H1 (cell line): ENCODE data around the gene MESD. TPM values are rescaled to one million over a fixed set of nuclear protein-coding genes. Genes with fewer than 3 reads are reported as not detected.

Experiments used
- CTCF ChIA-PET: fragments of 300-600 bp; sonication (Branson Sonifier 250); formaldehyde crosslinking; loops from one replicate; lab custom pipeline; 2021; ENCODE audit not compliant: partially characterized antibody; lab: Charles Lee
- POLR2A ChIA-PET: fragments of 300-600 bp; sonication (Branson Sonifier 250); formaldehyde crosslinking; loops from one replicate; lab custom pipeline; 2021; ENCODE audit warnings: inconsistent platforms; ENCODE audit not compliant: partially characterized antibody; lab: Charles Lee
- DNase-seq, 2 experiments: peaks; one replicate each; pipeline versions ENCODE4 v3.0.0 to v3.0.0-alpha.2; 2010 to 2022; ENCODE audit warnings: low spot score in 2 of 2, low read depth in 1 of 2, mixed read lengths in 1 of 2
- FAIRE-seq: peaks from 2 replicates; lab custom pipeline; 2011; peaks lifted over from hg19 to GRCh38; lab: Jason Lieb, UNC
- H2AFZ ChIP-seq: 2 replicates; pipeline ENCODE4 v1.8.1; 2012; ENCODE audit warnings: low read length, inconsistent platforms
- H2AK5ac ChIP-seq: 2 replicates; pipeline ENCODE4 v1.6.1; 2013; ENCODE audit warnings: low read depth, low read length
- H2BK120ac ChIP-seq: replicated peaks from 2 replicates; pipeline ENCODE3; 2013; ENCODE audit warnings: low read depth, low read length, inconsistent platforms
- H2BK12ac ChIP-seq: 2 replicates; pipeline ENCODE4 v1.6.1; 2013; ENCODE audit warnings: low read depth, low read length
- H2BK15ac ChIP-seq: 2 replicates; pipeline ENCODE4 v1.6.1; 2013; ENCODE audit warnings: low read length
- H2BK20ac ChIP-seq: 2 replicates; pipeline ENCODE4 v1.6.1; 2013; ENCODE audit warnings: low read length
- H2BK5ac ChIP-seq: 2 replicates; pipeline ENCODE4 v1.6.1; 2013; ENCODE audit warnings: low read depth, low read length
- H3K14ac ChIP-seq: 2 replicates; pipeline ENCODE4 v1.6.1; 2013; ENCODE audit warnings: inconsistent platforms; ENCODE audit not compliant: insufficient read length
- H3K18ac ChIP-seq: 2 replicates; pipeline ENCODE4 v1.6.1; 2013; ENCODE audit warnings: low read length; ENCODE audit errors: extremely low read depth
- H3K23ac ChIP-seq: 2 replicates; pipeline ENCODE4 v1.6.1; 2013; ENCODE audit warnings: inconsistent platforms; ENCODE audit not compliant: insufficient read length
- H3K23me2 ChIP-seq: 2 replicates; pipeline ENCODE4 v1.6.1; 2013; ENCODE audit warnings: low read depth, low read length
- H3K27ac ChIP-seq: 2 replicates; pipeline ENCODE4 v1.6.1; 2011; ENCODE audit warnings: low read depth, low read length, inconsistent platforms
- H3K27me3 ChIP-seq, 4 experiments: replicated peaks in 1 of 4; 1 replicate in 1 of 4; 2 replicates in 3 of 4; pipeline versions ENCODE4 v1.6.1 to v1.8.1; 2011 to 2013; ENCODE audit warnings: low read length in 3 of 4, mild to moderate bottlenecking in 3 of 4, inconsistent platforms in 2 of 4, mixed read lengths in 2 of 4, moderate library complexity in 1 of 4; ENCODE audit not compliant: control insufficient read depth in 3 of 4, insufficient read depth in 3 of 4; ENCODE audit errors: extremely low read depth in 1 of 4
- H3K36me3 ChIP-seq, 4 experiments: 2 replicates each; pipeline versions ENCODE4 v1.6.1 to v1.8.1; 2011 to 2013; ENCODE audit warnings: mild to moderate bottlenecking in 4 of 4, low read length in 3 of 4, moderate library complexity in 2 of 4, control low read depth in 1 of 4, inconsistent platforms in 1 of 4; ENCODE audit not compliant: insufficient read depth in 4 of 4, control insufficient read depth in 2 of 4
- H3K4ac ChIP-seq: replicated peaks from 2 replicates; pipeline ENCODE3; 2013; ENCODE audit warnings: low read length, low read depth, mixed read lengths, inconsistent platforms; ENCODE audit not compliant: insufficient read length
- H3K4me1 ChIP-seq, 4 experiments: replicated peaks in 1 of 4; 1 replicate in 1 of 4; 2 replicates in 3 of 4; pipeline versions ENCODE4 v1.6.1 to v1.8.1; 2011 to 2013; ENCODE audit warnings: low read length in 3 of 4, inconsistent platforms in 2 of 4, mixed read lengths in 1 of 4; ENCODE audit not compliant: insufficient read depth in 4 of 4, control insufficient read depth in 3 of 4
- H3K4me2 ChIP-seq, 2 experiments: 2 replicates each; pipeline versions ENCODE4 v1.6.1 to v1.8.1; 2011 to 2013; ENCODE audit warnings: low read depth in 2 of 2, low read length in 2 of 2, control low read depth in 1 of 2, inconsistent platforms in 1 of 2, mild to moderate bottlenecking in 1 of 2; ENCODE audit not compliant: insufficient read depth in 1 of 2
- H3K4me3 ChIP-seq, 4 experiments: fragments of 200-600, 300-600 bp in 1 of 4; sonication (generic), shearing (Covaris generic), sonication (Bioruptor Twin) in 1 of 4; 2 replicates each; pipeline versions ENCODE4 v1.5.1 to v1.8.1; 2011 to 2016; ENCODE audit warnings: low read length in 4 of 4, low read depth in 3 of 4, control low read depth in 2 of 4, inconsistent platforms in 2 of 4, mild to moderate bottlenecking in 2 of 4, mixed read lengths in 1 of 4, moderate library complexity in 1 of 4; ENCODE audit not compliant: insufficient read depth in 2 of 4; ENCODE audit errors: extremely low read depth in 1 of 4
- H3K56ac ChIP-seq: replicated peaks from 2 replicates; pipeline ENCODE3; 2013; ENCODE audit warnings: low read depth, mild to moderate bottlenecking, mixed read lengths, low read length, inconsistent platforms; ENCODE audit not compliant: insufficient read length
- H3K79me1 ChIP-seq: 2 replicates; pipeline ENCODE4 v1.6.1; 2013; ENCODE audit warnings: low read depth, low read length, control low read depth
- H3K79me2 ChIP-seq, 2 experiments: 2 replicates each; pipeline versions ENCODE4 v1.6.1 to v1.8.1; 2012 to 2013; ENCODE audit warnings: low read length in 2 of 2, mild to moderate bottlenecking in 2 of 2, inconsistent platforms in 1 of 2; ENCODE audit not compliant: insufficient read depth in 2 of 2, control insufficient read depth in 1 of 2
- H3K9ac ChIP-seq, 4 experiments: replicated peaks in 1 of 4; 1 replicate in 1 of 4; 2 replicates in 3 of 4; pipeline versions ENCODE4 v1.6.1 to v1.8.1; 2011 to 2013; ENCODE audit warnings: low read depth in 3 of 4, low read length in 3 of 4, control low read depth in 2 of 4, mild to moderate bottlenecking in 2 of 4, moderate library complexity in 2 of 4, inconsistent platforms in 1 of 4; ENCODE audit errors: extremely low read depth in 1 of 4
- H3K9me3 ChIP-seq, 2 experiments: 2 replicates each; pipeline versions ENCODE4 v1.6.1 to v1.8.1; 2012 to 2013; ENCODE audit warnings: mild to moderate bottlenecking in 2 of 2, moderate library complexity in 2 of 2, control low read depth in 1 of 2, inconsistent platforms in 1 of 2, low read depth in 1 of 2, low read length in 1 of 2, mixed read lengths in 1 of 2; ENCODE audit not compliant: insufficient read depth in 2 of 2
- H4K20me1 ChIP-seq, 2 experiments: replicated peaks in 1 of 2; 2 replicates each; pipeline versions ENCODE3 to v1.8.1; 2011 to 2013; ENCODE audit warnings: inconsistent platforms in 2 of 2, low read length in 2 of 2, mild to moderate bottlenecking in 1 of 2; ENCODE audit not compliant: insufficient read depth in 2 of 2, control insufficient read depth in 1 of 2
- H4K5ac ChIP-seq: 2 replicates; pipeline ENCODE4 v1.6.1; 2013; ENCODE audit warnings: low read length, low read depth, mixed read lengths, inconsistent platforms; ENCODE audit not compliant: insufficient read length
- H4K8ac ChIP-seq: 2 replicates; pipeline ENCODE4 v1.8.0; 2013; ENCODE audit warnings: mild to moderate bottlenecking, moderate library complexity, low read length, inconsistent platforms; ENCODE audit not compliant: insufficient read depth; ENCODE audit errors: extremely low read depth
- H4K91ac ChIP-seq: replicated peaks from 2 replicates; pipeline ENCODE3; 2013; ENCODE audit warnings: low read length, mixed read lengths, inconsistent platforms; ENCODE audit not compliant: insufficient read length
- BRCA1 ChIP-seq: IDR thresholded peaks from 2 replicates; pipeline ENCODE4 v1.6.1; 2012; ENCODE audit warnings: low read depth, low read length, improper control_type of control experiment
- SAP30 ChIP-seq: fragments of 300-600 bp; sonication (generic); IDR thresholded peaks from 2 replicates; pipeline ENCODE4 v1.7.1; 2012; ENCODE audit warnings: low read length, moderate library complexity, mild to moderate bottlenecking, inconsistent platforms; ENCODE audit not compliant: insufficient read depth, insufficient replicate concordance
- WGBS, 2 experiments: shearing (Covaris generic) in 1 of 2; methylation state at CpG; one replicate each; pipeline versions ENCODE4 v1.1.6 to v1.1.7; 2013 to 2015; ENCODE audit warnings: low lambda C conversion rate in 2 of 2, mixed read lengths in 2 of 2, inconsistent platforms in 1 of 2, low coverage in 1 of 2, missing lambda C conversion rate in 1 of 2; ENCODE audit not compliant: insufficient replicate concordance in 2 of 2, insufficient coverage in 1 of 2, insufficient read length in 1 of 2; ENCODE audit errors: extremely low coverage in 1 of 2, missing lambda C conversion rate in 1 of 2; 5-methylcytosine and 5-hydroxymethylcytosine counted together
- polyA plus RNA-seq, 7 experiments: library from polyadenylated mRNA; depleted of rRNA in 3 of 7; stranded (reverse) in 5 of 7; unstranded in 2 of 7; fragments of >200 nt in 5 of 7; fragments of 200-250 nt in 2 of 7; gene quantifications; 1 replicate in 5 of 7; 2 replicates in 1 of 7; 4 replicates in 1 of 7; pipeline versions ENCODE4 v1.2.1 to v1.2.3, GENCODE V29; 2011 to 2013; ENCODE audit warnings: missing spikeins in 2 of 7, mixed read lengths in 2 of 7
- total RNA-seq: library from RNA; stranded (reverse); fragmentation: NEBNext Ultra II Directional; extraction: Animal tissue kit (Norgen Biotek cat#: 25700); gene quantifications from 2 replicates; pipeline ENCODE4 v1.2.1, GENCODE V29; 2021

The MESD gene
- total and polyA plus RNA-seq, 2 of the 8 experiments (the other 6 are each of a cell fraction or from before 2014, with no cell fraction given), result 11.0 to 28.3 TPM

GRCh38 chr15:81010086-81010485 is 20.5 kb upstream of the MESD start:
- Histone ChIP-seq H2AK5ac (no peak overlapping the region), H4K5ac (no peak overlapping the region), H2BK15ac (no peak overlapping the region), H4K8ac (no peak overlapping the region), H3K79me2 (no peaks in the 10 kb centered on the region), H3K9ac (no peak overlapping the region), H3K56ac (no peak overlapping the region), H2BK20ac (no peak overlapping the region), H3K27ac (no peak overlapping the region), H3K23ac (no peak overlapping the region), H4K91ac (no peak overlapping the region), H2BK12ac (no peak overlapping the region), H3K23me2 (no peaks in the 10 kb centered on the region), H3K14ac (no peak overlapping the region), H3K4me2 (no peak overlapping the region), H3K27me3 (no peaks in the 10 kb centered on the region), H3K18ac (no peak overlapping the region), H3K4me1 (no peaks in the 10 kb centered on the region), H3K9me3 (no peaks in the 10 kb centered on the region), H3K79me1 (no peaks in the 10 kb centered on the region; the same call in 1 of the 2 replicates), H3K4ac (no peak overlapping the region), H2BK5ac (no peak overlapping the region), H2BK120ac (no peak overlapping the region), H3K4me3 (no peak overlapping the region), H3K36me3 (no peaks in the 10 kb centered on the region), H4K20me1 (no peaks in the 10 kb centered on the region), H2AFZ (no peak overlapping the region)
- POLR2A ChIA-PET, result no interaction called here
- WGBS, 2 experiments, result 87% methylated on average over 4 of the region's 4 CpGs; no CpG with 5 or more reads in 1 of the 2 experiments
- TF ChIP-seq BRCA1 (no peak), SAP30 (no peak)
- FAIRE-seq (no peak), DNase-seq (no peak)
- CTCF ChIA-PET, result no interaction called here
